Activated CD4-positive, alpha-beta T cell treated with anti-CD3 and anti-CD28 coated beads for 36 hours (primary cell): ENCODE results near the gene NOX3. TPM values are rescaled to one million over a fixed set of nuclear protein-coding genes. Genes with fewer than 3 reads are reported as not detected.
"Not testable (repeated sequence)": the region's sequence is repeated elsewhere in the genome, so short reads cannot be mapped to it uniquely, and the experiment has no call there.

ENCODE experiments used
- ATAC-seq: fragments of 200-7000 bp; cut with Tn5 transposase; one replicate; pipeline ENCODE4 v1.10.0; 2021; ENCODE audit warnings: mild to moderate bottlenecking, moderate library complexity
- CTCF ChIA-PET: fragments of 350-600 bp; sonication (Branson Sonifier 250); formaldehyde crosslinking; loops from one replicate; lab custom pipeline; 2021; ENCODE audit warnings: antibody characterized with exemption; lab: Charles Lee
- POLR2A ChIA-PET: fragments of 350-600 bp; sonication (Branson Sonifier 250); formaldehyde crosslinking; loops from one replicate; lab custom pipeline; 2021; ENCODE audit warnings: antibody characterized with exemption, inconsistent platforms; lab: Charles Lee
- DNase-seq: peaks from one replicate; pipeline ENCODE4 v3.0.0-alpha.2; 2020
- H3K27ac Mint-ChIP-seq: one replicate; pipeline ENCODE4 v1.8.0; 2021; ENCODE audit warnings: mixed read lengths
- H3K27me3 Mint-ChIP-seq: one replicate; pipeline ENCODE4 v1.8.0; 2021; ENCODE audit warnings: mixed read lengths
- H3K36me3 Mint-ChIP-seq: one replicate; pipeline ENCODE4 v1.8.0; 2021; ENCODE audit warnings: low read depth, mixed read lengths
- H3K4me1 Mint-ChIP-seq: one replicate; pipeline ENCODE4 v1.8.0; 2021; ENCODE audit warnings: mixed read lengths
- H3K4me3 Mint-ChIP-seq: one replicate; pipeline ENCODE4 v1.8.0; 2021; ENCODE audit warnings: mild to moderate bottlenecking, moderate library complexity, mixed read lengths
- H3K9me3 Mint-ChIP-seq: one replicate; pipeline ENCODE4 v1.8.0; 2021; ENCODE audit warnings: low read depth, mixed read lengths
- intact Hi-C, 2 experiments: fragments of 100-400 bp; cut with DNase I in 1 of 2; cut with micrococcal nuclease in 1 of 2; formaldehyde crosslinking; loops; one replicate each; pipeline versions ENCODE4 v1.14.2 to v1.15.1; 2022 to 2024; cut with DNase I, micrococcal nuclease
- total RNA-seq, 2 experiments: library from RNA; stranded (reverse); gene quantifications; one replicate each; pipeline ENCODE4 v1.2.3, GENCODE V29; 2021

The NOX3 gene
- total RNA-seq, 2 experiments from 2014 or later, result not detected

- no peak for ATAC-seq
- intact Hi-C loops, result no loop called here
- H3K27ac Mint-ChIP-seq, result no peak overlapping the region
- no peak overlapping the region for H3K4me3 Mint-ChIP-seq
- ChIA-PET CTCF (no interaction called here), POLR2A (no interaction called here)
- DNase-seq, result no peak
- peaks cover 11% of the 10 kb centered on the region for H3K4me1 Mint-ChIP-seq
- H3K36me3 Mint-ChIP-seq, result no peaks in the 10 kb centered on the region
- H3K27me3 Mint-ChIP-seq, result no peaks in the 10 kb centered on the region
- H3K9me3 Mint-ChIP-seq, result peaks cover 4% of the 10 kb centered on the region
Measured at GRCh38 chr6:155491421-155491820, 35.8 kb upstream of the NOX3 start.

GRCh38 chr6:155488197-155488596 is 32.6 kb upstream of the NOX3 start:
- H3K36me3 Mint-ChIP-seq, H3K27ac Mint-ChIP-seq, ATAC-seq, POLR2A ChIA-PET, H3K27me3 Mint-ChIP-seq, H3K9me3 Mint-ChIP-seq, H3K4me1 Mint-ChIP-seq, DNase-seq, CTCF ChIA-PET, H3K4me3 Mint-ChIP-seq, intact Hi-C loops: not testable (repeated sequence)

- no peak for ATAC-seq
- H3K4me1 Mint-ChIP-seq, result no peaks in the 10 kb centered on the region
- H3K4me3 Mint-ChIP-seq, result no peak overlapping the region
- H3K9me3 Mint-ChIP-seq, result peaks cover 3% of the 10 kb centered on the region
- intact Hi-C loops, result no loop called here
- no peak overlapping the region for H3K27ac Mint-ChIP-seq
- POLR2A ChIA-PET, result no interaction called here
- no peak for DNase-seq
- CTCF ChIA-PET, result interaction anchor here (0.6 to 1.3 kb wide), 3 partner anchors 10 to 591 kb away, joined by 3 to 6 read pairs (median 3); no protein-coding TSS in a partner anchor
- H3K27me3 Mint-ChIP-seq, result no peaks in the 10 kb centered on the region
- H3K36me3 Mint-ChIP-seq, result no peaks in the 10 kb centered on the region
Measured at GRCh38 chr6:155487371-155488130, 31.9 kb upstream of the NOX3 start.

- Mint-ChIP-seq H3K9me3 (no peaks in the 10 kb centered on the region), H3K4me1 (no peaks in the 10 kb centered on the region), H3K4me3 (no peak overlapping the region), H3K27me3 (no peaks in the 10 kb centered on the region), H3K36me3 (no peaks in the 10 kb centered on the region), H3K27ac (no peak overlapping the region)
- ATAC-seq (no peak), DNase-seq (no peak)
- ChIA-PET CTCF (interaction anchor here (0.8 to 1.3 kb wide), 2 partner anchors 9 to 14 kb away, joined by 3 to 6 read pairs; no protein-coding TSS in a partner anchor), POLR2A (no interaction called here)
- intact Hi-C loops, result no loop called here
Measured at GRCh38 chr6:155486721-155487294, 31.2 kb upstream of the NOX3 start.

DNA sequence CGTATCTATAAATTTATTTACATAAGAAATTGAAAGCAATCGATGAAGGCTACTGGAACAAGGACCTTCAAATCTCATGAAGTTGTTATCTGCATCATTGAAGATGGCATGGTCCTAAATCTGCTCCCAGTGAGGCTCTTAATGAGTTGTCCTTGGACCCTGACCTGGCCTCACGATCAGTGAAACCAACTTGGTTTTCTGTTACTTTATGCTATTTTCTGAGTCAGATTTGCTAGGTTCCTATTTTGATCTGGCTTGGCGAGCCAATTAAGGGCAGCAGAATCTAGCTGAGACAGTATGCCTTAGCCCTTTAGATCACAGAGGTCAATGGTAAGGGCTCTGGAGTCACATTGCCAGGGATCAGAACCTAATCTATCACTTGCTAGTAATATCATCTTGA is 30.1 kb upstream of the NOX3 start:
- Mint-ChIP-seq H3K36me3 (no peaks in the 10 kb centered on the region), H3K4me3 (no peak overlapping the region), H3K27ac (no peak overlapping the region), H3K27me3 (peaks cover under 1% of the 10 kb centered on the region), H3K4me1 (no peaks in the 10 kb centered on the region), H3K9me3 (no peaks in the 10 kb centered on the region)
- CTCF ChIA-PET, result no interaction called here
- DNase-seq (no peak), ATAC-seq (no peak)
- intact Hi-C loops, result no loop called here
- POLR2A ChIA-PET, result no interaction called here

- H3K27me3 Mint-ChIP-seq, result peaks cover 2% of the 10 kb centered on the region
- H3K27ac Mint-ChIP-seq, result no peak overlapping the region
- DNase-seq (no peak), ATAC-seq (no peak)
- intact Hi-C loops, result no loop called here
- no peaks in the 10 kb centered on the region for H3K36me3 Mint-ChIP-seq
- CTCF ChIA-PET, result no interaction called here
- peaks cover 6% of the 10 kb centered on the region for H3K4me1 Mint-ChIP-seq
- H3K4me3 Mint-ChIP-seq, result no peak overlapping the region
- no peaks in the 10 kb centered on the region for H3K9me3 Mint-ChIP-seq
- POLR2A ChIA-PET, result no interaction called here
Measured at GRCh38 chr6:155483858-155484257, 28.2 kb upstream of the NOX3 start.

- Mint-ChIP-seq H3K4me1 (peaks cover 6% of the 10 kb centered on the region), H3K4me3 (no peak overlapping the region), H3K36me3 (no peaks in the 10 kb centered on the region), H3K9me3 (no peaks in the 10 kb centered on the region), H3K27ac (no peak overlapping the region), H3K27me3 (peaks cover 2% of the 10 kb centered on the region)
- POLR2A ChIA-PET, result interaction anchor here (0.6 kb wide), 1 partner anchor 713 kb away, joined by 4 read pairs; no protein-coding TSS in a partner anchor
- no peak for ATAC-seq
- CTCF ChIA-PET, result no interaction called here
- intact Hi-C loops, result no loop called here
- DNase-seq, result no peak
Measured at GRCh38 chr6:155481215-155481614, 25.6 kb upstream of the NOX3 start.

DNA sequence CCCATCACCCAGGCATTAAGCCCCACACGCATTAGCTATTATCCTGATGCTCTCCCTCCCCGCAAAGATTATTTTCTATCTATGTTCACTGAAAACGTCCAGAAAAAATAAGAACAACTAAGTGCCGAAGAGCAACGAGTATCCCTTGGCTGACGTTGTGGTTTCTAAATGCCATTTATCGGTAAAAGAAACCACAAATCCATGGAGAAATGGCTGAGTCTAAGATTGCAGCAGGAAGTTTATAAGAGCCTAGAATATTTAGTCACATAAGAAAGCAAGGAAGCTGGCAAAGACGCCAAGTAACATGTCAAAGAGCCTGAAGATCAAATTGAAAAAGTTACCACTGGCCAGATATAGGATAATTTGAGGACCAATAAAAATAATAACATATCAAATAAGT is 18.1 kb upstream of the NOX3 start:
- no peaks in the 10 kb centered on the region for H3K4me1 Mint-ChIP-seq
- ATAC-seq, result no peak

DNA sequence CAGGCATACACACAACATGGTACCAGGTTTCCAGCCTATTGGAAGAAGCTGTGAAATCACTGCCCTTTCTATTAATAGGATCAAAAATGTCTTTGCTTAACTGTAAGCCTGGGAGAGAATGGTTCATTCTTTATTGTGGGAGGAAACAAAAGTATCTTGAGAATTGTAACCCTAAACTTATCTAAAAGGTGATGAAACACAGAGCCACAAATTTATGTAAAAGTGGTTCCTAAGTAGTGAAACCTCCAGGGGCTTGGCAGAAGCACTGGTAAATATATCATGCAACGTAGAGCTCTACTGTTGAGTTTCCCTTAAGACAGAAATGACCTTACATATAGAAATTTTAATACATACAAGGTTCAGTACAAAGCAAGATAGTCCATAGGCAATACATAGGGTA is 17.2 kb upstream of the NOX3 start:
- ChIA-PET POLR2A (no interaction called here), CTCF (interaction anchor here (0.9 to 1.4 kb wide), 3 partner anchors 14 to 133 kb away, joined by 3 to 6 read pairs (median 4); no protein-coding TSS in a partner anchor)
- Mint-ChIP-seq H3K4me3 (no peak overlapping the region), H3K4me1 (no peaks in the 10 kb centered on the region), H3K27me3 (peaks cover 2% of the 10 kb centered on the region), H3K9me3 (peaks cover 16% of the 10 kb centered on the region), H3K27ac (no peak overlapping the region), H3K36me3 (peaks cover 3% of the 10 kb centered on the region)
- intact Hi-C loops, result no loop called here
- ATAC-seq (no peak), DNase-seq (no peak)

More for the DNA sequence above, 18.1 kb upstream of the NOX3 start:
- H3K4me3 Mint-ChIP-seq, result no peak overlapping the region
- no peak overlapping the region for H3K27ac Mint-ChIP-seq
- intact Hi-C loops, result no loop called here
- DNase-seq, result no peak
- CTCF ChIA-PET, result interaction anchor here (0.6 kb wide), 1 partner anchor 296 kb away, joined by 3 read pairs; no protein-coding TSS in a partner anchor
- H3K9me3 Mint-ChIP-seq, result peaks cover 12% of the 10 kb centered on the region
- H3K36me3 Mint-ChIP-seq, result peaks cover 3% of the 10 kb centered on the region
- POLR2A ChIA-PET, result interaction anchor here (0.5 kb wide), 1 partner anchor 491 kb away, joined by 3 read pairs; no protein-coding TSS in a partner anchor
- H3K27me3 Mint-ChIP-seq, result peaks cover 2% of the 10 kb centered on the region

- H3K4me3 Mint-ChIP-seq, ATAC-seq, H3K27me3 Mint-ChIP-seq, CTCF ChIA-PET, POLR2A ChIA-PET, DNase-seq, intact Hi-C loops, H3K27ac Mint-ChIP-seq, H3K36me3 Mint-ChIP-seq, H3K4me1 Mint-ChIP-seq: not testable (repeated sequence)
- peaks cover 16% of the 10 kb centered on the region for H3K9me3 Mint-ChIP-seq
Measured at GRCh38 chr6:155470979-155471616, 15.5 kb upstream of the NOX3 start.

GRCh38 chr6:155468543-155468942 is 12.9 kb upstream of the NOX3 start:
- H3K27ac Mint-ChIP-seq, H3K36me3 Mint-ChIP-seq, H3K4me3 Mint-ChIP-seq, H3K27me3 Mint-ChIP-seq, POLR2A ChIA-PET, ATAC-seq, H3K4me1 Mint-ChIP-seq, intact Hi-C loops, CTCF ChIA-PET, DNase-seq: not testable (repeated sequence)
- H3K9me3 Mint-ChIP-seq, result peaks cover 23% of the 10 kb centered on the region
